T-helper 1 cell treated with Interleukin-12 subunit alpha and Interleukin-12 subunit beta and Interleukin-4 antibody, amounts not matched to agents 30 μg/mL and 1 μg/mL, for 36 hours (primary cell): Measurements from ENCODE around the gene PPFIBP1.
"Not testable (repeated sequence)": the region's sequence is repeated elsewhere in the genome, so short reads cannot be mapped to it uniquely, and the experiment has no call there.

Experiments
- H3K27ac Mint-ChIP-seq: one replicate; pipeline ENCODE4 v1.8.0; 2021; ENCODE audit warnings: mild to moderate bottlenecking, mixed read lengths
- H3K27me3 Mint-ChIP-seq: one replicate; pipeline ENCODE4 v1.8.0; 2021; ENCODE audit warnings: low read depth, mixed read lengths
- H3K36me3 Mint-ChIP-seq: one replicate; pipeline ENCODE4 v1.8.0; 2021; ENCODE audit warnings: low read depth, mixed read lengths
- H3K4me1 Mint-ChIP-seq: one replicate; pipeline ENCODE4 v1.8.0; 2021; ENCODE audit warnings: low read depth, mixed read lengths
- H3K4me3 Mint-ChIP-seq: one replicate; pipeline ENCODE4 v1.8.0; 2021; ENCODE audit warnings: mild to moderate bottlenecking, moderate library complexity, mixed read lengths
- H3K9me3 Mint-ChIP-seq: one replicate; pipeline ENCODE4 v1.8.0; 2021; ENCODE audit warnings: mixed read lengths

Gene PPFIBP1

DNA sequence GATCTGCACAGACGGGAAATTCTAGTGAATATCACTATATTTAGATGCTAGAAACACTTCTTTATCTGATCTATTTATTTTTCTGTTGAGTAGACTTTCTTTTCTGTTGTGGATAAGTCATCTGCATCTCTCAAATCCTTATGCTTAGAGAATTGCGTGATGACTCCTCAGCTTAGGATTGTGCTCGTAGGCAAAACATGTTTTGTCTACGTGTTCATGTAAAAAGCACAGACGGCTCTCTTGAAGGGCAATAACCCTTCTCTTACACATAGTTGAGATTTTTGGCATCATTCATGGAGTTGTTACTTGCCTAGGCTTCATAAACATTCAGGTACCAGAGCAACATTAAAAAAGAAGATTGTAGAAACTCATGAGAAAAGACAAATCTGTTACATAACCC, 18.6 kb downstream of the PPFIBP1 start:
- no peaks in the 10 kb centered on the region for H3K27me3 Mint-ChIP-seq
- no peak overlapping the region for H3K4me3 Mint-ChIP-seq
- H3K9me3 Mint-ChIP-seq = no peaks in the 10 kb centered on the region
- peaks cover 19% of the 10 kb centered on the region for H3K4me1 Mint-ChIP-seq
- H3K36me3 Mint-ChIP-seq = peaks cover 6% of the 10 kb centered on the region
- no peak overlapping the region for H3K27ac Mint-ChIP-seq

DNA sequence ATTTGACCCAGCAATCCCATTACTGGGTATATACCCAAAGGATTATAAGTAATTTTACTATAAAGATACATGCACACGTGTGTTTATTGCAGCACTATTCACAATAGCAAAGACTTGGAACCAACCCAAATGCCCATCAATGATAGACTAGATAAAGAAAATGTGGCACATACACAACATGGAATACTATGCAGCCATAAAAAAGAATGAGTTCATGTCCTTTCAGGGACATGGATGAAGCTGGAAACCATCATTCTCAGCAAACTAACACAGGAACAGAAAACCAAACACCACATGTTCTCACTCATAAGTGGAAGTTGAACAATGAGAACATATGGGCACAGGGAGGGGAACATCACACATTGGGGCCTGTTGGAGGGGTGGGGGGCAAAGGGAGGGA, 20.9 kb downstream of the PPFIBP1 start:
- H3K27ac Mint-ChIP-seq, H3K9me3 Mint-ChIP-seq, H3K27me3 Mint-ChIP-seq, H3K36me3 Mint-ChIP-seq, H3K4me3 Mint-ChIP-seq: not testable (repeated sequence)
- H3K4me1 Mint-ChIP-seq = peaks cover 16% of the 10 kb centered on the region

DNA sequence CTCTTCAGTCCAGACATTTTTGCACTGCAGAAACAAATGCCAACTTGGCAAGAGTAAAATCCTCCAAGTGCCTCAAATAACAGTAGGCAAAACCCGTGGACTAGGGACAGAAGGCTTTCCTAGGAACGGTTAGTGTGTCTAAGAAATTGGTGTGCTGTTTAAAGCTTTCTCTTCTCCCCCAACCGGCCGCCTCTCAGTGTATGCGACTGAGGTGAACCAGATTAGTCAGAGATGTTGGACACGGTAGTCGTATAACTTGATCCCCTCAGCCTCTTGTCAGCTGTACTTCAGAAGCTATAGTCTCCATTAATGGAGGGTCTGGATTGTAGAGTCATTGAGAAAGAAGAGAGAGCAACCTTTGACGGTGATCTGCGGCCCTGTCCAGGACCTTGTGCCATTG, 21.7 kb downstream of the PPFIBP1 start:
- no peaks in the 10 kb centered on the region for H3K9me3 Mint-ChIP-seq
- H3K27me3 Mint-ChIP-seq = no peaks in the 10 kb centered on the region
- peaks cover 16% of the 10 kb centered on the region for H3K4me1 Mint-ChIP-seq
- peaks cover 6% of the 10 kb centered on the region for H3K36me3 Mint-ChIP-seq
- H3K27ac Mint-ChIP-seq = no peak overlapping the region
- no peak overlapping the region for H3K4me3 Mint-ChIP-seq

DNA sequence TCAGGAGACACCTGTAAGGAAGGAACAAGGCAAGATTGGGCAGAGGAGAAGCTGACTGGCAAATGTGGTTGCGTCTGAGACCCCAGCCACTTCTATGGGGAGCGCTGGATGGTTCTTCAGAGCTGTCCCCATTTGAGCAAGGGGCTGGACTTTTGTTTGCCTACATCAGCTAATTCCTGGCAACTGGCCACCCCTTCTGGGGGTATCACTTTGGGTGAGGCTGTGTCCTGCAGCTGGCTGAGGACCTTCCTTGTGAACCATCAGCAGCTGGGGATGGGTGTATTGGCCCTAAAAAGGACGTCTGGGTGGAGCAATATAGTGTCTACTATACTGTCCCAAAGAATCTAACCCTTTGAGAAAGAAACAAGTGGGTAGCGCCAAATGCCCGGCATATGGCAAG, 23.6 kb downstream of the PPFIBP1 start:
- peaks cover 6% of the 10 kb centered on the region for H3K36me3 Mint-ChIP-seq
- H3K4me1 Mint-ChIP-seq = peaks cover 12% of the 10 kb centered on the region
- H3K27me3 Mint-ChIP-seq = no peaks in the 10 kb centered on the region
- H3K4me3 Mint-ChIP-seq = no peak overlapping the region
- no peaks in the 10 kb centered on the region for H3K9me3 Mint-ChIP-seq
- H3K27ac Mint-ChIP-seq = no peak overlapping the region

DNA sequence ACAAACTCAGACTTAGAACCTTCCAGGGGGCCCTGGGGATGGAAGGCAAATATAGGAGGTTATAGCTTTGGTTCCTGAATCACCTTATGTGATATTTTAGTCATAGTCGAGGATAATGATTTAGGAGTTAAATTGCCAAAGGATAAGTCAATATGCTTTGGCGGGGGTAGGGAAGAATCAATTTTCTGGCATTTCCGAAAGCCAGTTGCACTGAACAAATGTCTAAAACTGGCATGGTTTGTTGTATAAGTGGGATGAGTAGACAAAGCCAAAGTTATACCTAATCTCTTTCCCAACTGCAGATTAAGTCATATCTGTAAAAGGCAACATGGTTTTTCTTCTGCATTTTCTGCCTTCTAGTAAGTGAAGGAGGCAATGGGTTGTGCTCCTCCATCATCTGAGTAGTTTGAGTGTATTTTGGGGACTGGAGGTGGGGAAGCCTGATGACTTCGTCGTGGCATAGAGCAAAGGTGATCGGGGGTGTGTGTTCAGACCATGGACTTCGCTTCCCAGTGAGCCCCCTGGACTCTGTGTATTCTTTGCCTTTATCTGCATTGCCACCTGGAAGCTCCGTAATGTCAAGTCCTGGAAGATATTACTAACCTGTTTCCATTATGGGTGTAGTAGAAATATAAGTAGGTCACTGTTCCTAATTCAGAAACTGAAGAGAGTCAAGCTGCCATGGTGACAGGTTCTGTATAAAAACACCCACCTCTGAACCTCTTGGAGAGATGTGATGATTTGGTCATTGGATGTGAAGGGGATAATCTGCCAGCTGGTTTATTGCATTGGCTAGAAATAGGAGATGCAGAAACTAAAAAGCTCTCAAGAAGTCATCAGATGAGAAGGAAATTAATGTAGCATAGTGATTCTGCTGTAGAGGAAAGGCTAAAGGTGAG, 24.5 kb downstream of the PPFIBP1 start:
- Mint-ChIP-seq H3K4me1 (peaks cover 18% of the 10 kb centered on the region), H3K4me3 (no peak overlapping the region), H3K9me3 (no peaks in the 10 kb centered on the region), H3K36me3 (peaks cover 10% of the 10 kb centered on the region), H3K27me3 (no peaks in the 10 kb centered on the region), H3K27ac (no peak overlapping the region)

DNA sequence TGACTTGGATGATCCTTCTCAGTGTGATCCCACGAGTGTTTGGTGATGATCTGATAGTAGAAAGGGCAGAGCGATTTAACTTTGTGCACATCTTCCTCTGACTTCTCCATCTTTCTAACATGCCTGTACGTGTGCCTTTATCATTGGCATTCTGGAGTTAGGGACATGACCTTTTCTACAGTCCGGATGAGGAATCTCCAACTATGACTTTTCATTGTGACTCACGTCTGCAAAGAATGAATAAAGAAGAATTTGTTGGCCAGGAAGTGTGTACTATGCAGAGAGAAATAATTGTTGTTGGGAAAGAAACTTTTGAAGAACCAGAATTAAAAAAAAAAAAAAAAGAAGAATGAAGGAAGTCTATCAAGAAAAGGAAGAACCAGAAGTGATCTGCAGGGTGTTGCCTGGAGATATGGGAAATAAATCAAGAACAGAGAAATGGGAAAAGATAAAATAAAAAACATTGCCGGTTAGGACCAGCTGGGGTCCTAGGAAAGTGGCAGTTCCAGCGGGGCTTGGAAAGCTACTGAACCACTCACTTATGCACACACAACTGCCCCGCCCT, 25.3 kb downstream of the PPFIBP1 start:
- H3K9me3 Mint-ChIP-seq = no peaks in the 10 kb centered on the region
- peaks cover 9% of the 10 kb centered on the region for H3K36me3 Mint-ChIP-seq
- no peaks in the 10 kb centered on the region for H3K27me3 Mint-ChIP-seq
- H3K4me1 Mint-ChIP-seq = peaks cover 20% of the 10 kb centered on the region
- H3K27ac Mint-ChIP-seq = no peak overlapping the region
- H3K4me3 Mint-ChIP-seq = no peak overlapping the region

DNA sequence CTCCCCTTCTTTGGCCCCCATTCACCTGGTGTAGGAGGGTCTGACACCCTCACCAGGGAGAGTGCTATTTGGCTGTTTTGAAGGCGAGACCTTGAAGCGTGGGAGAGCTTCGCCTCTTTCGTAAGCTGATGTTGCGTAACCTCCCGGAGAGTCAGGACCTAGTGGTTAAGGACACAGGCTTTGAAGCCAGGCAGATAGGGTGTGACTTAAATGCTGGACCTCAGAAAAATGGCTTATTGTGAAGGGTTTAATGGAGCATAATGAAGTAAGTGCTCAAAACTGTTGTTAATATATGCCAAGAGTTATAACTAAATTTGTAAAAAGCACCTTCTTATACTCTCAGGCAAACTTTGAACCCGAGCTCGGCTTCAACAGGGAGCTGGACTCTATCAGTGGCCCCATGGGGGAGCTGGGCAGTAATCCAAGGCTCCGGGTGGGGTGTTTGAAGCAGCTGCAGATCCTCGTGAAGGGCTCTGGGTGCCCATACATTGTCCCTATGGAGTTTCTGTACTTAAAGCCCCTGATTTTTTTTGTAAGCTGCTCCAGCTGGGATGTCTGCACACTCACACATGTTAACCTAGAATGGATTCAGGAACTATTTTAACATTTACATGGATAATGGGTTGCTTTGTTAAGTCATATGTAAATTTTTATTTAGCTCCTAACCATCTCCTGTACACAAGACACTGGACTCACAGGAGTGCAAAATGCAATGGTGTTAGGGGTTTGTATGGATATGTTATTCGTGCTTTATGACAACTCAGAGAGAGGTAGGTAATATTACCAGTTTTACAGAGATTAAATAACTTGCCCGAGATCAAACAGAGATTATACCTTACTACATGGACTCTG, 26.0 kb downstream of the PPFIBP1 start:
- Mint-ChIP-seq H3K4me3 (no peak overlapping the region), H3K9me3 (no peaks in the 10 kb centered on the region), H3K4me1 (peaks cover 20% of the 10 kb centered on the region), H3K27me3 (no peaks in the 10 kb centered on the region), H3K36me3 (peaks cover 6% of the 10 kb centered on the region), H3K27ac (no peak overlapping the region)

DNA sequence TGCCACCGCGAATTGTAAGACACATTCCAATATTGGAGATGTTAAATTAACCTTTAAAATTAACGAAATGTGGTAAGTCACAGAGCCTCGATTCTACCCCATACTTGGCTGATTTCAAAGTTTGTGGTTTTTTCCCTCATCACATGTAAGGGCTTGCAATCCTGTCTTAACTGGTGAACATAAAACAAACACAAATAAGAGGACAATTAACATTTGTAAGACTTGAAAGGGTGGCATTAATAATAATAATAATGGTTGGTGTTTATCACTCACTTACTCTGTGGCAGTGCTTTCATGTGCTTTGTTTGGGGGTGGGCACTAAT, 26.6 kb downstream of the PPFIBP1 start:
- no peaks in the 10 kb centered on the region for H3K27me3 Mint-ChIP-seq
- peaks cover 25% of the 10 kb centered on the region for H3K4me1 Mint-ChIP-seq
- no peaks in the 10 kb centered on the region for H3K9me3 Mint-ChIP-seq
- no peak overlapping the region for H3K27ac Mint-ChIP-seq
- H3K36me3 Mint-ChIP-seq = peaks cover 6% of the 10 kb centered on the region
- H3K4me3 Mint-ChIP-seq = no peak overlapping the region

DNA sequence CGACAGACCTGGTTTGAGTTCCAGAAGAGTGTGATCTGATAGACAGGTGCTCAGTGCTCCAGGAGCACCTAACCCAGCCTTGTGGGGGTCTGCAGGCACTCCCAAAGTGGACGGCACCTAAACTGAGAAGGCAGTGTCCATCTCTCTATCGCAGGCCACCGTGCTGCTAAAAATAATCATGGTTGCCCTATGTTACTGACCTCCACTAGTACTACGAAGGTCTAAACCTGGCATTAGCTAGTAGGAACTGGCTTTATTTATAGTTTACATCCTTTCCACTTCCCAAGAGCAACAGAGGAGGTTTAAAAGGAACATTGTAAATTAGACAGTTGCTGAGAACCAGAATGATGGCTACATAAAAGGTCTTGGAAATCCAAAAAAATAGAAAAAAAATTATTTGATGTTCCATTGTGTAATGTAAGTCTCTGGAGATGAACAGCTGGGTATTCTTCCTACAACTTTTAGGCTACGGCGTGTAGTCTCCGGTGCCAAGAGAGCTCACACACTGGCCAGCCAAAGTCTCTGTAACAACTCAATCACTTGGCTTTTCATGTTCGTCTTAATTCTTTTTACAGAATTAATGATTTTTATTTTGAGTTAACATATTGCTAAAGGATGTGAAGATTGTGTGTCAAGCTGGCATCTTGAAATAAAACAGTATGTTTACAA, 27.3 kb downstream of the PPFIBP1 start:
- H3K4me3 Mint-ChIP-seq = no peak overlapping the region

DNA sequence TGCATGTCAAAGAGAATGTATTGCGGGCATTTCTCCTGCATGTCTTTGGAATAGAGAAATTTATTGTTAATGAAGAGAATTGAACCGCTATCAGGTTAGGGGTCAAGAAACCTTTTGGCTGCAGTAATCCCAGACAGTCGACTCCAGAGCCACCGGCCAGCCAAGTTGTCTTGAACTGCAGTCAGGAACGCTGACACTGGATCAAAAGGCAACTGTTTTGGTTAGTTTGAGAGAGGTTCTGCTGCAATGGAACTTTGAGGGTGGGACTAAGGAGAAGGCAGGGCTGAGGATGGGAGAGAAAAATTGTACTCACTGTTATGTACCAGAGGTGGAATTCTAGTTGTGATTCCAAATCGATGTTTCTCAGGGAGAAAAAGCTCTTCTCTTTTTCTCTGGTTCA, 28.2 kb downstream of the PPFIBP1 start:
- Mint-ChIP-seq H3K4me3 (no peak overlapping the region), H3K36me3 (peaks cover 6% of the 10 kb centered on the region), H3K27me3 (no peaks in the 10 kb centered on the region), H3K9me3 (no peaks in the 10 kb centered on the region), H3K4me1 (peaks cover 34% of the 10 kb centered on the region), H3K27ac (no peak overlapping the region)

More for the DNA sequence above, 27.3 kb downstream of the PPFIBP1 start:
- Mint-ChIP-seq H3K9me3 (no peaks in the 10 kb centered on the region), H3K4me1 (peaks cover 30% of the 10 kb centered on the region), H3K27me3 (no peaks in the 10 kb centered on the region), H3K27ac (no peak overlapping the region), H3K36me3 (peaks cover 6% of the 10 kb centered on the region)

DNA sequence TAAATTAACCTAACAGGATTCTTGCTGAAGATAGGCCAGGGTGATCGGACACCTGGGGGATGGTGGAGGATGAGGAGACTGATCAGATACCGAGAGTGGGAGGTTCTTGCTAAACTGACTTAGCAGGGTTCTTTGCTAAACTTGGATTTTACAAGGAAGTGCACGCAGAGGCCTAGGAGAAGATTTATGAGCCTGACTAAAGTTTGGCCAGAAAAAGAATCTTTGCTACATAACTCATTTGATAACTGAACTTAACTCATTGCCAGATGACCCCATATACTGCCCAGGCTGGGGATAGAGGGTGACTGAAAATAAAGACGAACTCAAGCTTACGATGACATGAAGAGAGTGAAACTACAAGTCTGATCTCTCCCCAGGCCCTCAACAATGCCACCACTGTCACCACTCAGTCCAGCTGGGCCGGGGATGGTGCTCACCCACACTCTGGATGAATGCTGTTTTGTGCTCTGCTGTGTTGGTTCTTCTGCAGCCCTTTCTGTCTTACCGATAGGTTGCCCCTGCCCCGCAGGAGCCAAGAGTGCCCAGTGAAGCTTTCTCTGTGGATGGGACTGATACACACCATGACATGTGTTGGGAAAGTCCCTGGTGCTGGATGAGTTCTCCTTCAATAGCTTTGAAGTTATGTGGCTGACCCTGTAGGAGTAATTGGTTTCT, 29.0 kb downstream of the PPFIBP1 start:
- Mint-ChIP-seq H3K4me3 (no peak overlapping the region), H3K4me1 (peaks cover 34% of the 10 kb centered on the region), H3K27ac (no peak overlapping the region), H3K36me3 (peaks cover 6% of the 10 kb centered on the region), H3K27me3 (no peaks in the 10 kb centered on the region), H3K9me3 (no peaks in the 10 kb centered on the region)

DNA sequence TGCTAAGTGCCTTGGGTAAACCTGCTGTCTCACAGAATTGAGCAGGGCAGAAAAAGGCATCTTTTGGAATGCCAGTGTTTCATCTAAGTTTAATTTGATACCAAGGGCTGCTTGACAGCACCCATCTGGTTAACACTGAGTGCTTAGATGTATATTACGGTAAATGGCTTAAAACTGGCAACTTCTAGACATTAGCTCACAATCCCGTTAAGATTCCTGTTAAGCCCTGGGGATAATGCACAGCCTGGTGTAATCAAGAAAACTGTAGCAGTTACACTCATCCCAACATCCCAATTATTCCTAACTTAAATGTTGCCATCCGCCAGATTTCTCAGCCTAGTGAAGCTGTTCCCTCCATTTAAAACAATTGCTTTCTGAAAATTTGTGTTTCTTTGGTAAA, 29.9 kb downstream of the PPFIBP1 start:
- H3K36me3 Mint-ChIP-seq = peaks cover 6% of the 10 kb centered on the region
- H3K27ac Mint-ChIP-seq = no peak overlapping the region
- no peaks in the 10 kb centered on the region for H3K9me3 Mint-ChIP-seq
- H3K4me3 Mint-ChIP-seq = no peak overlapping the region
- no peaks in the 10 kb centered on the region for H3K27me3 Mint-ChIP-seq
- peaks cover 29% of the 10 kb centered on the region for H3K4me1 Mint-ChIP-seq

DNA sequence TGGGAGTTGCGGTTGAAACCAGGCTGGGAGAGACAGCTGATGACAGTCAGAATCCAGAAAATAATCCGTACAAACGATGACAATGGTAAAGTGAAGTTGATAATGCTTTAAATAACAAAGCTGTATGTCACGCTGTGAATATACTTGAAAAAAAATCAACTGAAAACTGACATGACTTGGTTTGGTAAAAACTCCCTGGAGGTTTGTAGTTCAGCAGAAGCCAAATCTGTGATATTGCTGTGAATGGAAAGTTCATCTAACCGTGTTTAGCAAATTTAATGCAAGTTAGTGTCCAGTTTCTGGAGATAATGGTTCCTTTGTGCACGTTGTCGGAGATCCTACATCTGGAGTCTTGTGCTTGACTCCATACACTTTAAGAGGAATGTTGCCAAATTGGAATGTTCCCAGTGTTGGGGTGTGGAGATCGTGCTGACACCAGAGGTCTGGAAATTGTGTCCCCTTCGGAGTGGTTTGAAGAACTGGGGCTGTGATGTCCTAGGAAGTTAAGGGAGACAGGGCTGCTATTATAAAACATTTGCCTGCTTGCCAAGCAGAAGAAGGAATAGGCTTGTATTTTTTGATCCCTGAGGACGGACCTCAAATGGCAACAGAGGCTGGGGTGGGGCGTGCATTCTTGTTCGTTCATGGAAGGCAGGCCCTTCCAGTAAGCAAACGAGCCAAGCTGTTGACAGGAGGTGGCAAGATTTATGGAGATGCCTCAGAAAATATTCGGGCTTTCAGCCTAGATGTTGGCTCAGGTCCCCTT, 30.6 kb downstream of the PPFIBP1 start:
- H3K4me1 Mint-ChIP-seq = peaks cover 25% of the 10 kb centered on the region
- H3K36me3 Mint-ChIP-seq = peaks cover 6% of the 10 kb centered on the region
- H3K27ac Mint-ChIP-seq = no peak overlapping the region
- H3K9me3 Mint-ChIP-seq = no peaks in the 10 kb centered on the region
- H3K27me3 Mint-ChIP-seq = no peaks in the 10 kb centered on the region
- no peak overlapping the region for H3K4me3 Mint-ChIP-seq
